ENCODE data around the gene NPFFR1.
"Not testable (repeated sequence)": the region's sequence is repeated elsewhere in the genome, so short reads cannot be mapped to it uniquely, and the experiment has no call there.

The NPFFR1 gene

GRCh38 chr10:70227548-70228320 is 56.1 kb downstream of the NPFFR1 start:
- TF ChIP-seq, protein P1, sequence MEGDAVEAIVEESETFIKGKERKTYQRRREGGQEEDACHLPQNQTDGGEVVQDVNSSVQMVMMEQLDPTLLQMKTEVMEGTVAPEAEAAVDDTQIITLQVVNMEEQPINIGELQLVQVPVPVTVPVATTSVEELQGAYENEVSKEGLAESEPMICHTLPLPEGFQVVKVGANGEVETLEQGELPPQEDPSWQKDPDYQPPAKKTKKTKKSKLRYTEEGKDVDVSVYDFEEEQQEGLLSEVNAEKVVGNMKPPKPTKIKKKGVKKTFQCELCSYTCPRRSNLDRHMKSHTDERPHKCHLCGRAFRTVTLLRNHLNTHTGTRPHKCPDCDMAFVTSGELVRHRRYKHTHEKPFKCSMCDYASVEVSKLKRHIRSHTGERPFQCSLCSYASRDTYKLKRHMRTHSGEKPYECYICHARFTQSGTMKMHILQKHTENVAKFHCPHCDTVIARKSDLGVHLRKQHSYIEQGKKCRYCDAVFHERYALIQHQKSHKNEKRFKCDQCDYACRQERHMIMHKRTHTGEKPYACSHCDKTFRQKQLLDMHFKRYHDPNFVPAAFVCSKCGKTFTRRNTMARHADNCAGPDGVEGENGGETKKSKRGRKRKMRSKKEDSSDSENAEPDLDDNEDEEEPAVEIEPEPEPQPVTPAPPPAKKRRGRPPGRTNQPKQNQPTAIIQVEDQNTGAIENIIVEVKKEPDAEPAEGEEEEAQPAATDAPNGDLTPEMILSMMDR (IDR thresholded peaks at IDR 0.05; ENCODE audit: low read depth, low read length), result no peak
- no peak overlapping the region for H3K4me3 ChIP-seq (ENCODE audit: low read depth, low read length)

GRCh38 chr10:70223728-70224127 is 60.1 kb downstream of the NPFFR1 start:
- TF ChIP-seq, protein P1 (IDR thresholded peaks at IDR 0.05; ENCODE audit: low read depth, low read length), result no peak
- H3K4me3 ChIP-seq (ENCODE audit: low read depth, low read length), result no peak overlapping the region

DNA sequence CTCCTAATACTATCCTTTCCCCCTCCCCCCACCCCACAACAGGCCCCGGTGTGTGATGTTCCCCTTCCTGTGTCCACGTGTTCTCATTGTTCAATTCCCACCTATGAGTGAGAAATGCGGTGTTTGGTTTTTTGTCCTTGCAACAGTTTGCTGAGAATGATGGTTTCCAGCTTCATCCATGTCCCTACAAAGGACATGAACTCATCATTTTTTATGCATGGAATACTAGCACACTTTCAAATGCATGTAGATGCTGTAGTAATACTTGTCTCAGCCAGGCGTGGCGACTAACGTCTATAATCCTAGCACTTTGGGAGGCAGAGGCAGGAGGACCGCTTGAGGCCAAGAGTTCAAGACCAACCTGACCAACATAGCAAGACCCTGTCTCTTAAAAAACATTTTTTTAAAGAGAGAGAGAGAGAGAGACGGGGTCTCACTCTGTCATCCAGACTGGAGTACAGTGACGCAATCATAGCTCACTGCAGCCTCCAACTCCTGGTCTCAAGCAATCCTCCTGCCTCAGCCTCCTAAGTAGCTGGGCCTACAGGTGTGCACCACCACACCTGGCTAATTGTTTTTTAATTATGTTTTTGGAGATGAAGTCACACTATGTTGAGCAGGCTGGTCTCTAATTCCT is 60.9 kb downstream of the NPFFR1 start:
- not testable (repeated sequence) for H3K4me3 ChIP-seq (ENCODE audit: low read depth, low read length)

- no peak overlapping the region for H3K4me3 ChIP-seq (ENCODE audit: low read depth, low read length)
- TF ChIP-seq, protein P1 (IDR thresholded peaks at IDR 0.05; ENCODE audit: low read depth, low read length), result no peak
Observed at GRCh38 chr10:70222340-70222794, 61.4 kb downstream of the NPFFR1 start.

DNA sequence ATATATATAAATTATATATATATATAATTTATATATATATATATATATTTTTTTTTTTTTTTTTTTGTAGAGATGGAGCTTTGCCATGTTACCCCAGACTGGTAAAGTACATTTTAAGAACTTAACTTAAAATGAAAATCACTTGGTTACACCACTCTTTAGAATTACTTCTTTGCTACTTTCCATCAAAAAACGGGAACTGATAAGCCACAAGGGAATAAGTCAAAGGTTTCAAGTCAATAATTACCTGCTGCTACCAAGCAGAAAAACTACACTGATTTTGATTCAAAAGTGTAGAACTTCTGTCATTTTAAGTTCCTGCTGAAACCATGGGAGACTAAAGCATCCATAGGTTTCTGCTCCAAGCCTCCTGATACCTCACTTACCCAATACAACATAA is 62.8 kb downstream of the NPFFR1 start:
- no peak overlapping the region for H3K4me3 ChIP-seq (ENCODE audit: low read depth, low read length)
- TF ChIP-seq, protein P1 (IDR thresholded peaks at IDR 0.05; ENCODE audit: low read depth, low read length), result no peak

DNA sequence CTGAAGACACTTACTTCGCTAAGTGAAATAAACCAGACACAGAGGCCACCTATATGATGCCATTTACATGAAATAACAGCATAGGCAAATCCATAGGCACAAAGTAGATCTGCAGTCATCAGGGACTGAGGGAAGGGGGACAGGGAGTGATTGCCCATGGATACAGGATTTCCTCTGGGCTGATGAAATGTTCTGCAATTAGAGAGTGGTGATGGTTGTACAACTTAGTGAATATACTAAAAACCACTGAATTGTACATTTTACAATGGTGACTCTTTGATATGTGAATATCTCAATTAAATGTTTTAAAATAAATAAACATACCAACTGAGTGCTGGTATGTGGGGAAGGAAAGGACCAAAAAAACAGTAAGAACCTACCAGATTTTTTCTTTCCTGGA is 70.9 kb downstream of the NPFFR1 start:
- TF ChIP-seq, protein P1 (IDR thresholded peaks at IDR 0.05; ENCODE audit: low read depth, low read length), result no peak

DNA sequence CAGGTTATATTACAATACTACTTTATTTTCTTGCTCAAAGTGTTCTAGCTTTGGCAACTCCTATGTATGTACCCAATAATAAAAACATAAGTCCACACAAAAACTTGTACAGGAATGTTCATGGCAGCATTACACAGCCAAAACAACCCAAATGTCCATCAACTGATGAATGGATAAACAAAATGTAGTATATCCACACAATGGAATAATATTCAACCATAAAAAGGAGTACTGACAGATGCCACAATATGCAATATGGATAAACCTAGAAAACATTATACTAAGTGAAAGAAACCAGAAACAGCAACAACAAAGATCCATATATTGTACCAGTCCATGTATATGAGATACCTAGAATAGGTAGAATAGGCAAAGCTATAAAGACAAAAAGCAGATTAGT is 71.5 kb downstream of the NPFFR1 start:
- TF ChIP-seq, protein P1 (IDR thresholded peaks at IDR 0.05; ENCODE audit: low read depth, low read length), result no peak
- H3K4me3 ChIP-seq (ENCODE audit: low read depth, low read length), result no peak overlapping the region

More for the DNA sequence above, 70.9 kb downstream of the NPFFR1 start:
- H3K4me3 ChIP-seq (ENCODE audit: low read depth, low read length), result no peak overlapping the region
